ENCODE results near the gene C8A.

GRCh38 chr1:56931686-56932085 lies 77.1 kb downstream of the C8A start:
- TF ChIP-seq, protein P1, sequence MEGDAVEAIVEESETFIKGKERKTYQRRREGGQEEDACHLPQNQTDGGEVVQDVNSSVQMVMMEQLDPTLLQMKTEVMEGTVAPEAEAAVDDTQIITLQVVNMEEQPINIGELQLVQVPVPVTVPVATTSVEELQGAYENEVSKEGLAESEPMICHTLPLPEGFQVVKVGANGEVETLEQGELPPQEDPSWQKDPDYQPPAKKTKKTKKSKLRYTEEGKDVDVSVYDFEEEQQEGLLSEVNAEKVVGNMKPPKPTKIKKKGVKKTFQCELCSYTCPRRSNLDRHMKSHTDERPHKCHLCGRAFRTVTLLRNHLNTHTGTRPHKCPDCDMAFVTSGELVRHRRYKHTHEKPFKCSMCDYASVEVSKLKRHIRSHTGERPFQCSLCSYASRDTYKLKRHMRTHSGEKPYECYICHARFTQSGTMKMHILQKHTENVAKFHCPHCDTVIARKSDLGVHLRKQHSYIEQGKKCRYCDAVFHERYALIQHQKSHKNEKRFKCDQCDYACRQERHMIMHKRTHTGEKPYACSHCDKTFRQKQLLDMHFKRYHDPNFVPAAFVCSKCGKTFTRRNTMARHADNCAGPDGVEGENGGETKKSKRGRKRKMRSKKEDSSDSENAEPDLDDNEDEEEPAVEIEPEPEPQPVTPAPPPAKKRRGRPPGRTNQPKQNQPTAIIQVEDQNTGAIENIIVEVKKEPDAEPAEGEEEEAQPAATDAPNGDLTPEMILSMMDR (IDR thresholded peaks at IDR 0.05): no peak
- TF ChIP-seq POLR2AphosphoS5 (IDR thresholded peaks at IDR 0.05; ENCODE audit: insufficient read depth in 1 of 2, low read depth in 1 of 2): no peak
- TF ChIP-seq POLR2A (IDR thresholded peaks at IDR 0.05): no peak
